HG03060 (cell line): ENCODE data around the gene FANCC.
"Not testable (repeated sequence)": the region's sequence is repeated elsewhere in the genome, so short reads cannot be mapped to it uniquely, and the experiment has no call there.

ENCODE experiments used
- ATAC-seq: cut with Tn5 transposase; IDR thresholded peaks from one replicate; pipeline ENCODE4 v1.9.1; 2021; ENCODE audit warnings: low read depth, moderate number of reproducible peaks; ENCODE audit not compliant: unreplicated experiment

Gene FANCC

DNA sequence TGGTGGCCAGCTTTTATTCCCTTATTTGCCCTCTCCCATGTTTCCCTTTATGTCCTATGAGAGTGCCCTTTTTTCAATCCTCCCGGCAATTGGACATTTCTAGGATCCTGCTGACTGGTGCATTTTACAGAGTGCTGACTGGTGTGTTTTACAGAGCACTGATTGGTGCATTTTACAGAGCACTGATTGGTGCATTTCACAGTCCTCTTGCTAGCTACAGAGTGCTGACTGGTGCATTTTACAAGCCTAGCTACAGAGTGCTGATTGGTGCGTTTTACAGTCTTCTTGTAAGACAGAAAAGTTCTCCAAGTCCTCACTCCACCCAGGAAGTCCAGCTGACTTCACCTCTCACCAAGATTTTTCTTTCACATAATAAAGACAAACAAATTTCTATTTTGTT, 15.4 kb upstream of the FANCC start:
- ATAC-seq = no peak

DNA sequence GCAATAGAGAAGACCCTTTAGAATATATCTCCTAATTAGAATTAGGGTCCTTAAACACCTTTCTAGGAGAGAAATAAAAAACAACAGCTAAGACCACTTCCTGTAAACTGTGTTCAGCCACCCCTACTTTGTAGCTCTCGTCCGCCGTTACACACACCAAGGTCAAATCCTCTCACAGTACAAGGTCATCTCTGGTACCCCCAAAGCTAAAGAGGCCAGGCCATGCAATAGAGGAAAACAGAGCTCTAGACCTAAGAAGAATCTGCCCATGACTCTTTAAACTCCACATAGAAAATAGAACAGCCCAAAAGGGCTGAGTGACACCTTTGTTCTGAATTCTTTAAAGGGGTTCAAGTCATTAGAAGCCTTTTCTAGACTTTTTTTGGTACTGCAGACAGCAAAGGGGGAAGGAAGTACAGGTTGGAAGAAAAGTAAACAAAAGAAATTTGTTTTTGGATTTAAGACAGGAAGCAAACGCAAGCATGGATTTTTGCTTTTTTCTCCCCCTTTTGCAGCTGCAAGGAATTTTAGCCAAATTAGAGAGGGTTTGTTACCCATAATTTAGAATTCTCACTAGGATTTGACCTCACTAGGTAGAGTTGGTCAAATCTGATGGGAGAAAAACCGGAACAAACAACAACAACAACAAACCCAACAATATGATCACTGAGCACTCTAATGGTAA, 13.4 kb upstream of the FANCC start:
- ATAC-seq = no peak

DNA sequence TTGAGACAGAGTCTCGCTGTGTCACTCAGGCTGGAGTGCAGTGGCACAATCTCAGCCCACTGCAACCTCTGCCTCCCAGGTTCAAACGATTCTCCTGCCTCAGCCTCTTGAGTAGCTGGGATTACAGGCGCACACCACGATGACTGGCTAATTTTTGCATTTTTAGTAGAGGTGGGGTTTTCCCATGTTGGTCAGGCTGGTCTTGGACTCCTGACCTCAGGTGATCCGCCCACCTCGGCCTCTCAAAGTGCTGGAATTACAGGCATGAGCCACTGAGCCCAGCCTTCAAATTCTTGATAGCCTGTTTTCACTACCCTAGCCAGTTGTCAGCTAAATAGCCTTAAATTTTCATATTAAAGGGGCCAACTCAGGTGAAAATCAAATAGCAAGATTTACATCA, 11.6 kb upstream of the FANCC start:
- ATAC-seq = not testable (repeated sequence)

DNA sequence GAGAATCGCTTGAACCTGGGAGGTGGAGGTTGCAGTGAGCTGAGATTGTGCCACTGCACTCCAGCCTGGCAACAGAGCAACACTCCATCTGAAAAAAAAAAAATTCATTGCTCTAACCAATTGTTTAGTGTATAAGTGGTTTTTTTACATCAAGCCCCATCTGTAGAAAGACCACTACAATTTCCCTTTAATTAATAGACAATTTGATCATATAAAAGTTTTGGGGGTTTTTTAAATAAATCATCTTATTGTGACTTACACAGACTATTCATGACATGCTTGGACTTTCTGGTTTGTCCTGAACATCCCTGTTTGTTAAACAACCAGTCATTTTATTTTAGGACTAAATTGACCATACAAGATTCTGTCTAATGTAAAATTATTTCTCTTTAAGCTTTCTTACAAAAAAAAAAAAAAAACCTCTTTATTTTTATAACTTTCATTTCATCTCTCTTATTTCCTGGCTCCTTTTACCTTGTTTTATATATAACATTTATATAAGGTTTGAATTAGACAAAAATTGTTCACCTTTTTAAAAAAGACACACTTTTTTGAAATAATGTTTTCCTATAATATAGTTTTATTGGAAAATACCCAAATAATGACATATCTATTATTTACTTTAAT, 9.8 kb upstream of the FANCC start:
- no peak for ATAC-seq

DNA sequence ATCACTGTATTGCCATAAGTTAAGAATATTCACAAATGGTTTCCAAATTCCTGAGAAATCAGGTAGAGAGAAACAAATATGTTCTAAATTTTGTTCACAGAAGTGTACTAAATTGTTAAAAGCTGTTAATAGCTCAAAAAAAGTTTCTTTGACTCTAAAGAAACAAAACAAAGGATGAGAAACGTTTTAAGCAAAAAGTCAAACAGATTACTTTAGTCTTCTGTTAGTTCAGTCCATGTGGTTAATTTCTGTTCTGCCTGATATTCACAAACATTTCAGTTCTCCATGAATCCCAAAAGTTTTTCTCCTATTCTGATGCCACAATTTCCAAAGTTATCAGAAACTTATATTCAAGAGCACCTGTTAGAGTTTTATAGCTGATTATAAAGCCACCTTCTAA, 7.7 kb upstream of the FANCC start:
- no peak for ATAC-seq

DNA sequence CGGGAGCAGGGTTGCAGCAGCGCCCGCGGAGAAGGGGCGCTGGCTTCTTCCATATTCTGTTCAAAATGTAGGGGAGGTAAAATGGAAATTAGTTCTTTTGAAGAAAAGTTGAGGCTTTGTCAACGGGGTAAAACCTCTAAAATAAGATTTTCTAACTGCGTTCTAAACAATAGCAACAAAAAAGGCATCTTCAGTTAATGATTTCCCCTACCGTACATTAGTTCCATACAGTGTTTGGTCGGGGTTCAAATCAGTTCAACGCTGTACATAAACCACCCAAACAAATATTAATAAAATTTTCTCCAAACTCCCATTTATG, 343 bp upstream of the FANCC start:
- no peak for ATAC-seq

DNA sequence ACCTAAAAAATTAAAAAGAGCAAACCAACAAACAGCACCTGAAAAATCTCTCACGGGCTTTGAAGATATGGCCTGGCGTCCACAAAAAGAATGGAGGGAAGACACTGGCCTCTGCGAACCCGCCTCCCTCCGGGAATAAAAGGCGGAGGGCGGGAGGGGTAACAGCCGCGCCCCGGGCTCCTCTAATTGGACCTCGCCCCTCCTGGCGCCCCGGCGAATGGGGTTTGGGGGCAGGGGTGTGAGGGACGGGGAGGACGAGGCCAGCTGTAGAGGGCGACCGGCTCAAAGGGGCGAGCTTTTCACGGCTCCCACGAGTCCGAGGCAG, 753 bp downstream of the FANCC start:
- ATAC-seq = no peak

DNA sequence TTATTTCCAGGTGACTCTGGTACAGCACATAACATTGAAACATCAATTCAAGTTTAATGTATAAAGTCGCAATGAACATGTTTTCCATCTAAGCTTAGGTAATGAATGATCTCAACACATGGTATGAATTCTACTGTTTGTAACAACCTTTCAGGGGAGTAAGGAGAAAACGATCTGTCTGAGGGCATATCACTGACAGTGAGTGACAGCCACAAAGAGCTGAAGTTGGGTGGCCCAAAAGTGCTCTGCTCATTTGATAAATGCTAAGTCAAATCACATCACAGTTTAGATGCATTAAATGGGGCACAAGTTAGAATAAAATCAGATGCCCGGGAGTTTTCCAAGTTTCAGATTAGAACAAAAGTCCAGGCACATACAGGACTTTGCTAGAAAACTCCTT, 1.2 kb downstream of the FANCC start:
- no peak for ATAC-seq

DNA sequence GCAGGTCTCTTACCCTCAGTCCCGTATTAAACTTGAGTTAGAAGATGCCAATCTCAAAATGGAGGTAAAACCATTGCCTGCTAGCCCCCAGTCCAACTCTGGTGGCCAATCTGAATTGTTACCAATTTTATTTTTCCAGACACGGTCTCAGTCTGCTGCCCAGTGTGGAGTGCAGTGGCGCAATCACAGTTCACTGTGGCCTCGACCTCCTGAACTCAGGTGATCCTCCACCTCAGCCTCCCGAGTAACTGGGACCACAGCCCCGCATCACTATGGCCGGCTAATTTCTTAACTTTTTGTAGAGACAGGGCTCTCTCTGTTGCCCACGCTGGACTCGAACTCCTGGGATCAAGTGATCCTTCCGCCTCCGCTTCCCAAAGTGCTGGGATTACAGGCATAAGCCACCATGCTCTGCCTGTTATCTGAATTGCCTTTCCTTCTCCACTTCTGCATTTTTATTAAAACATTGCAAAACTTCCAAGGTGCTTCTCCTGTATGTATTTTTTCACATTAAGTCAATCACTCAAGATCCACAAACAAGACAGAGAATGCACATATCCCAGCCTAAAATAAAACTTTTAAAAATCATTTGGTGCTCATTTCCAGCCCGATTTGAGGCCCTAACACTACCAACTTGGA, 2.3 kb downstream of the FANCC start:
- no peak for ATAC-seq

DNA sequence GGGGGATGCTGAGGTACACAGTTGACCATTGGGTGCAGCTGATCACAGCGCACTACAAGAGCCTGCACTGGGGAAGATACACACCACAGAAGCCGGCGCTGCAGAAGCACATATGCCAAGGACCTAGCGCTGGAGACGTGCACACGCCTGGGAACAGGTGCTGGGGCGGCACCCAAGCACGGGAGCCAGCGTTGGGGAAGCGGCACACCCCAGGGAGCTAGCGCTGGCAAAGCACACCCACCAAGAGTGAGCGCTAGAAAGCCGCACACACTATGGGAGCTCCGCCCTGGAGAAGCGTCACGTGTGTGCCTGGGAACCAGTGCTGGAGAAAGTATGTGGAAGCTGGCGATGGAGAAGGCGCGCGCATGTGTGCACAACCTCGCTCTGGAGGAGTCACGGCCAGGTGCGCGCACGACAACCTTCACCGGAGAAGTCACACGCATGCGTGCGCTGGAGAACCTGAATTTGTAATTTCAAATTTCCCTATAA, 4.5 kb downstream of the FANCC start:
- no peak for ATAC-seq

DNA sequence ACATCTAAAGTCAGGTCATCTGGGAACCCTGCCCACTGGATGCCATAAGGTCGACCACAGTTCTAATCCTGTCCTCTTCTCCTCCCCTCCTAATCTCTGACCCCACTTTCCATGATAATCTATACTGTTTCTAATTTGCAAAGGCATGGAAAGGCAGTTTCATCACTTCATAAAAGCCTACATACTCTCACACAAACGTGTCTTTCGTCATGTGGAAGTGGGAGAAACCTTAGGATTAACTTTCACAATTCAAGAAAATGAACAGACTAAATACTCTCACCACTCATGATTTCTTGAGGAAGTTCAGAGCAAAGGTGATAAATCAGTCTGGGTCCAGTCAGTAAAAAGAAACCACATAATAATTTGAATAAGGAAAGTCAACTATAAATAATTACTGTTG, 5.5 kb downstream of the FANCC start:
- ATAC-seq = no peak

DNA sequence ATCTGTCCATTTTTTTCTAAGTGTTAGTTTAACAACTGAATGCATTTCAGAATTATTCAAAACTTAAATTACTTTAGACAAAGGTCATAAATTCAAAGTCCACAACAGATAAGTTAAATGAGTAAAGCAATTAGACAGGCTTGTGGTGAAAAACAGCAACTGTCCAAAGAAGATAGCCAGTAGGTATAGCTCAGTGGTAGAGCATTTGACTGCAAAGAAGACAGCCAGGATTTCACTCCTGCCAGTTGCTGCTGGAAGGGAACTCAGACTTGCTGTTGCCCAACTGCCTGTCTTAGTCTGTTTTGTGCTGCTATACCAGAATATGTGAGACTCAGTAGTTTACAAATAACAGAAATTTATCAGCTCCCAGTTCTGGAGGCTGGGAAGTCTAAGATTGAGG, 10.0 kb downstream of the FANCC start:
- no peak for ATAC-seq

DNA sequence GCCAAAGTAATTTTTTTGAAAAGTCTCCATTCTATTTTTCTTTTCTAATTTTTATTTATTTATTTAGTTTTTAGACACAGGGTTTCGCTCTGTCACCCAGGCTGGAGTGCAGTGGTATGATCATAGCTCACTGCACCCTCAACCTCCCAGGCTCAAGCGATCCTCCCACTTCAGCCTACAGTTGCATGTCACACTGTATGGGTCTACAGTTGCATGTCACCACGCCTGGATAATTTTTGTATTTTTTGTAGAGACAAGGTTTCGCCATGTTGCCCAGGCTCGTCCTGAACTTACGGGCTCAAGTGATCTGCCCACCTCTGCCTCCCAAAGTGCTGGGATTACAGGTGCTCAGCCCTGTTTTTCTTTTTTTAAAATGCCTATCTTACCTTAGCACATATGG, 10.7 kb downstream of the FANCC start:
- no peak for ATAC-seq

DNA sequence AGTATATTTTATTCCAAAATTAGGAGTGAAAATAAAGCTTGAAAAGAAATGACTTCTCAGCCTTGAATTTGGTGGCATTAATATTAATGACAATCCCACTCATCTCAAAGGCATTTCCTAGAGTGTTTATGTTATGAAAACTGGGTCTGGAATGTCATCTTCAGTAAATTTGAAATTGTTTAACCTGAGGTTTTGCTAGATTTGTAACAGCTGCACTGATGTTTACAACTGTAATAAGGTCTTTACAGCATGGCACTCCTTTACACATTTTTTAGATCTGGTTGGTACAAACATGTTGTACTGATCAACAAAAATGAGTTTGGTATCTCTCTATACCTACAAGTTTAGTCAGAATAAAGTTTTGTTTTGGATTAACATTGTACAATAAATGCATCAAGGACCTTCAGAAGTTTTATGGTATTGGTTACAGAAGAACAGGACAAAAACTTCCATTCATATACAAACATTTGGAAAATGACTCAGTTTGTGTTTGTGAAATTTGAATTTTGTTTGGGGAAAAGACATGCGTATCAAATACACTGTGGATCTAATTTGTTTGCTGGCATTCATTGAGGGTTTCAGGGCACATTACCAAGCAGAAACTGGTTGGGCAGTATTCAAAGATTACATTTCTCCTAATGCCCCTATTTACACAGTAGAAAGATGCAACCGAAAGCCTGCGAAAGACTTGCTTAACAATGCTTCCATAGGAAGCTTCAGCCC, 11.6 kb downstream of the FANCC start:
- no peak for ATAC-seq

DNA sequence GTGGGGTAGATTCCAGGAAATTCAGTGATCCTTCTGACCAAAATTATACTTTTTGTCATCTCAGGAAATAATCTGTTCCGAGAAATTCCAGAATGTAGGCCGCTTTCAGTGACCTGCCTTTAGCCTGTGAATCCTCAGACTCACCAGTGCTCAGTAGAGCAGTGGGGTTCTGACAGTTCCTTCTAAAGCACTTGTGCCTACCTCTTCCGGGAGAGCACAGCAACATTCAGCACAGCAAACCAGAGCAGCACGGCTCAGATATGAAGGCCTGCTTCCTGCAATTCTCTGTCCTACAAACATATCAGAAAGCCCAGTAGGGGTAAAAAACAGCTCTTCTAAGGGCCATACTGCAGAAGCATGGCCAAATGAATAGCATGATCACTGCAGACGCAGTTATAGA, 15.0 kb downstream of the FANCC start:
- no peak for ATAC-seq

DNA sequence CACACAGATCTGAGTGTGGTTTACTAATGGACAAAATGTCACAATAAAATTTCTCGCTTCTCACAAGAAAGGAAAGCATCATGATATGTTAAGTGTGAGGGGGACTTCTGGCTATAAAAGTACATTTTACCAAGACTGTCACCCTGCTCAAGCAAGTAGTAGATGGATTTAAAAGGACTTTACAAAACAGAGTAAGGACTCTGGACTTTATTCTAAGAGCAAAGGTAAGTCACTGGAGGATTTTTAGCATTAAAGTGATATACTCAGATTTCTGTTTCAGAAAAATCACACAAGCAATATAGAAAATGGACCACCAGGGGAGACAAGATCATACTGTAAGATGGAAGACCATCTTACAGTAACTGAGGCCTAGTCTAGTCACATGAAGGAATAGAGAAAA, 19.7 kb downstream of the FANCC start:
- no peak for ATAC-seq

DNA sequence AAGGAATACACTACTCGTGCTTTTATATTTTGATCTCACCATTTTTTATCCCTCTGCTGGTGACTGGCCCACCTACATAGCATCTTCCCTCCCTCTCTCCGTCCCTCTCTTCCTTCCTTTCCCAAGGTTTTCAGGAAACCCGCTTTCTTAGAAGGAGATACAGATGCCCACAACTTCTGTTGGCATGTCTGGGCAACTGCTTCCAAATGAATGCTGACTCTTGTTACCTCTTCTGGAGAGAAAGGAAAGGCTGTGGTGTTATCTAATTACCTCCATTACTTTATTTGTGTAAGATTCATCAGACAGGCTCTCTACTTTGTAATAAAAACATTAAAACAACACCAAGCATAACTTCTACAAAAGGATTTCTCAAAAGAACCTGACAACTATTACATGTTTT, 20.2 kb downstream of the FANCC start:
- ATAC-seq = no peak

DNA sequence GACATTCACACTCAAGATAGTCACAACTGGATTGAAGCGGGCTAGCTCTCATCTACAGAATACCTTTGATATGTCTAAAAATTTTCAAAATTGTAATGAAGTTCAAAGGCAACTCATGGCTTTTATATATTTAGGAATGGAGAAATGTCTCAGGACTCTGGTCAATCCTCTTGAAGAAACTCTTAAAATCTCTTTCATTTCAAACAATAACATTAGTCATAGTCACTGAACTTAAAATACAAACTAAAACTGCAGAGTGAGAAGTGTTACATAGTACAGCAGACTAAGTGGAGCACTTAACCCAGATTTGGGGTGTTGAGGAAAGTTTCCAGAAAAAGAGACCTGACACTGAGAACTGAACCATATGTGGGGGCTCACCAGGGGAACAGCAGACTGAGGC, 20.7 kb downstream of the FANCC start:
- ATAC-seq = no peak

DNA sequence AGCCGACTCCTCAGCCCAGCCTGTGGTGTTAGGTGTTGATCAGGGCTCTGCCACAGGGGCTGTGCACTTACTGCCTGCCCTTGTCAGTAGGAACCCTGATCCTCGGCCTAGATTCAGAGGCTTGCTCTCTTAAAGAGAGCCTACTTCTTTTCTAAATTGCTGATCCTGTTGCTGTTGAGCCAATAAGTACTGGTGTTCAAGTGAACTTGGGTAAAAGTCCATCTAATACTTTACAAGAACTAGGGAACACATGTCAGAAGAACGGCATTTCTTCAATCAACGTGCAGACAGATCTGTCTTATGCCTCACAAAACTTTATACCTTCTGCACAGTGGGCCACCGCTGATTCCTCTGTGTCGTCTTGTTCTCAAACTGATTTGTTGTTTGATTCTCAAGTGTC, 24.2 kb downstream of the FANCC start:
- not testable (repeated sequence) for ATAC-seq

DNA sequence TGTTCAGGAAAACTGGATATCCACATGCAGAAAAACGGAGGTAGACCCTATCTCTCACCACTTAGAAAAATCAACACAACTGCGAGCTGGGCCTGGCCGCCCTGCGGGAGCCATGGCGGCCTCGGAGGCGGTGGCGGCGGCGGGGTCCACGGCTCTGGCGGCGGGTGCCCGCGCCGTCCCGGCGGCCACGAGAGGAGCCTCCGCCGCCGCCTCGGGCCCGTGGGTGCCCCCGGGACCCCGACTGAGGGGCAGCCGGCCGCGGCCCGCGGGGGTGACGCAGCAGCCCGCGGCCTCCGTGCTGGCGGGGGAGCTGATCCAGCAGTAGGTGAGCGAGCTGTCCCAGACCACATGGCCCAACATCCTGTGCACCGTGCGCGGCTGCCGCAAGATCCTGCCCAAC, 25.3 kb downstream of the FANCC start:
- no peak for ATAC-seq

DNA sequence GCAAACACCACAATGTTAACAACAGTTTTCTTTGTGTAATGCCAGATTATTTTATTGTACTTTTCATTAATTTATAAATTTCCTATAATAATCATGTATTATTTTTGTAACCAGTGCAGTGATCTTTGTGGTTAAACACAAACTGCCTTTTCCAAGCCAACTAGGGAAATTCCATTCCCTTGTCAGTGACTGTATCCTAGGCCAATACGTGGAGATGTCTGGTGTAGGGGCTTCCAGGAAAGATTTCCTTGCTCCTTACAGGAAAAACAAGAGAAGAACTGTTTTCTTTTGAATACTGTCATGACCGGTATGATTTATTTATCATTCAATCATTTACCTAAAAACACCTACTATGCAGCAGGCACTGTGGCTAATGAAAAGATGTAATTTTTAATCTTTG, 31.4 kb downstream of the FANCC start:
- no peak for ATAC-seq

DNA sequence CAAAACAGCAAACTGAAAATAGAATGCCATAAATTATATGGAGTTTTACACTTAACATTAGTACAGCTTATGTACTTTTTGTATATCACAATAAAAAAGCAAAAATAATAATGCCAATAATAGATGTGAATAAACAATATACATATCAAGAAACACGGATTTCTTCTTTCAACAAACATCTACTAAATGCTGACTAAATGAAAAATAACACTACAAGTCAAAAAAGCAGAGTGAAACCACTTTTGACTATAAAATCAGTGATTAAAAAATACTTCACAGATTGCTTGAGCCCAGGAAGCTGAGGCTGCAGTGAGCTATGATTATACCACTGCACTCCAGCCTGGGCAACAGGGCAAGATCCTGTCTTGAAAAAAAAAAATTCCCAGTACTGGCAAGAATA, 32.2 kb downstream of the FANCC start:
- no peak for ATAC-seq
